Gastrocnemius medialis (tissue), 4 donors: ENCODE data around the gene SH3PXD2B. TPM values are rescaled to one million over a fixed set of nuclear protein-coding genes. Genes with fewer than 3 reads are reported as not detected.

Experiments
- ATAC-seq, 2 donors: fragments of 150-250 bp; one replicate each; pipeline ENCODE4 v1.9.1; 2016
- DNase-seq, 2 donors: peaks; one replicate each; pipeline ENCODE4 v3.0.0-alpha.2; 2019
- H3K27ac ChIP-seq, 4 donors: fragments of 200-600 bp; sonication (generic); 1 replicate in 1 of 4; 2 replicates in 3 of 4; pipeline ENCODE4 v1.5.1; 2016 to 2018; ENCODE audit warnings: mild to moderate bottlenecking in 2 of 4, moderate library complexity in 1 of 4
- H3K27me3 ChIP-seq, 3 donors: fragments of 200-600 bp; sonication (generic) in 2 of 3; 1 replicate in 1 of 3; 2 replicates in 2 of 3; pipeline versions ENCODE4 v1.5.1 to v1.6.0; 2016 to 2019; ENCODE audit warnings: mild to moderate bottlenecking in 1 of 3, moderate library complexity in 1 of 3
- H3K36me3 ChIP-seq, 2 donors: fragments of 200-600 bp; sonication (generic) in 1 of 2; one replicate each; pipeline ENCODE4 v1.5.1; 2017 to 2018
- H3K4me1 ChIP-seq, 2 donors: fragments of 200-600 bp; sonication (generic) in 1 of 2; one replicate each; pipeline ENCODE4 v1.5.1; 2016 to 2017; ENCODE audit warnings: mild to moderate bottlenecking in 2 of 2
- H3K4me3 ChIP-seq, 4 donors: fragments of 200-600 bp; sonication (generic) in 3 of 4; 1 replicate in 1 of 4; 2 replicates in 3 of 4; pipeline ENCODE4 v1.5.1; 2016 to 2019; ENCODE audit warnings: mild to moderate bottlenecking in 2 of 4
- H3K9me3 ChIP-seq, 3 donors: fragments of 200-600 bp; sonication (generic) in 2 of 3; 1 replicate in 1 of 3; 2 replicates in 2 of 3; pipeline ENCODE4 v1.5.1; 2016 to 2019
- POLR2A ChIP-seq, 2 donors: fragments of 450-650 bp; IDR thresholded peaks; one replicate each; pipeline ENCODE4 v1.6.1; 2017; ENCODE audit warnings: antibody characterized with exemption in 2 of 2, mild to moderate bottlenecking in 2 of 2, moderate library complexity in 2 of 2
- in situ Hi-C, 4 donors: fragments of 200-750 bp; cut with MboI; loops; one replicate each; pipeline versions ENCODE4 v1.15.0 to v1.8.0; 2017; ENCODE audit warnings: low sequenced_read_pairs in 4 of 4
- intact Hi-C: fragments of 100-400 bp; cut with DNase I; formaldehyde crosslinking; loops from one replicate; pipeline ENCODE4 v1.15.1; 2023; ENCODE audit warnings: low total_unique reads
- total RNA-seq, 4 donors: library from RNA; depleted of rRNA; stranded (reverse); fragments of >200 nt; gene quantifications; one replicate each; pipeline versions ENCODE4 v1.1.0 to v1.2.3, GENCODE V29; 2016
- TF ChIP-seq, protein P1 (sequence below), 5 experiments: fragments of 450-650 bp in 3 of 5; fragments of 200-600 bp in 2 of 5; sonication (generic) in 2 of 5; IDR thresholded peaks in 4 of 5; conservative IDR thresholded peaks in 1 of 5; 1 replicate in 4 of 5; 2 replicates in 1 of 5; pipeline ENCODE4 v1.5.1; 2016 to 2019; ENCODE audit warnings: antibody characterized with exemption in 5 of 5, mild to moderate bottlenecking in 3 of 5, moderate library complexity in 3 of 5

SH3PXD2B gene
- total RNA-seq, 4 donors from 2014 or later: 2.7 to 10.2 (median 4.2) TPM

DNA sequence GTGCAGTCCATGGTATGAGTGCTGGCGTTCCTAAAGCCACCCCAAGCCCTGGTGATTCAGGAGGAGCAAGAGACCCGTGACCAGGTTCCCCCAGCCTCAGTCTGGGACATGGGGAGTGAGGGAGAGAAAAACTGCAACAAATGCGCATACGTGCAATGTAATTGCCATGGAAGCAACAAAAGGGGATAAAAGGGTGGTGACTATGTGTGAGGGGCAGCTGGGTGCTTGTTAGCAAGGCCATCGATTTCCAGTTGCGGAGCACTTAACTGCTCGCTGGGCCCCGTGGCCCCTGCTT lies 709 bp upstream of the SH3PXD2B start:
- DNase-seq: no peak
- in situ Hi-C loops: loop anchor here in 2 of 4 donors (25.0 kb wide), 1 partner anchor 482 kb away; no protein-coding TSS in a partner anchor
- no peak for TF ChIP-seq POLR2A (IDR thresholded peaks at IDR 0.05)
- TF ChIP-seq, protein P1, sequence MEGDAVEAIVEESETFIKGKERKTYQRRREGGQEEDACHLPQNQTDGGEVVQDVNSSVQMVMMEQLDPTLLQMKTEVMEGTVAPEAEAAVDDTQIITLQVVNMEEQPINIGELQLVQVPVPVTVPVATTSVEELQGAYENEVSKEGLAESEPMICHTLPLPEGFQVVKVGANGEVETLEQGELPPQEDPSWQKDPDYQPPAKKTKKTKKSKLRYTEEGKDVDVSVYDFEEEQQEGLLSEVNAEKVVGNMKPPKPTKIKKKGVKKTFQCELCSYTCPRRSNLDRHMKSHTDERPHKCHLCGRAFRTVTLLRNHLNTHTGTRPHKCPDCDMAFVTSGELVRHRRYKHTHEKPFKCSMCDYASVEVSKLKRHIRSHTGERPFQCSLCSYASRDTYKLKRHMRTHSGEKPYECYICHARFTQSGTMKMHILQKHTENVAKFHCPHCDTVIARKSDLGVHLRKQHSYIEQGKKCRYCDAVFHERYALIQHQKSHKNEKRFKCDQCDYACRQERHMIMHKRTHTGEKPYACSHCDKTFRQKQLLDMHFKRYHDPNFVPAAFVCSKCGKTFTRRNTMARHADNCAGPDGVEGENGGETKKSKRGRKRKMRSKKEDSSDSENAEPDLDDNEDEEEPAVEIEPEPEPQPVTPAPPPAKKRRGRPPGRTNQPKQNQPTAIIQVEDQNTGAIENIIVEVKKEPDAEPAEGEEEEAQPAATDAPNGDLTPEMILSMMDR (IDR thresholded peaks at IDR 0.05 in 4 of 5, conservative IDR thresholded peaks at IDR 0.05 in 1 of 5): no peak
- Histone ChIP-seq H3K4me1 (peaks cover 0 to 5% of the 10 kb centered on the region in 2 donors), H3K27me3 (no peaks in the 10 kb centered on the region), H3K36me3 (no peaks in the 10 kb centered on the region), H3K9me3 (no peaks in the 10 kb centered on the region), H3K27ac (no peak overlapping the region), H3K4me3 (peak overlapping the region; percentile 60 to 77 (median 68))
- intact Hi-C loops: loop anchor here (10.0 kb wide), 1 partner anchor 140 kb away; no protein-coding TSS in a partner anchor
- no peak for ATAC-seq

DNA sequence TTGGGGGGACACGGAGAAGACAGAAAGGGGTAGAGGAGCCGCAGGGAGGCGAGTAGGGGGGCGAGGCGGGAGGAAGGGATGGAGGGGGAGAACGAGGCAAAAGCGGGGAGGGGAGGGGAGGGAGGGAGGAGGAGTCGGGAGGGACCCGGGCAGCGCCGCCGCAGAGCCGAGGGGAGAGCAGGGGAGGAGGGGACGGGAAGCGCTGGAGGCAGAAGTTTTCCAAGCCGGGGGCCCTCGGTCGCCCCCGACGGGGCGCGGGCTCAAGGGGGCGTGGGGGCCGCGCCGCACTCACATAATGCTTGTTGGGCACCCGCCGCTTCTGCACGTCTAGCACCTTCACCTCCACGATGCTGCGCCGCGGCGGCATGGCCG lies 353 bp downstream of the SH3PXD2B start:
- DNase-seq: no peak
- peak overlapping the region; percentile 60 to 74 (median 65) for H3K27ac ChIP-seq

DNA sequence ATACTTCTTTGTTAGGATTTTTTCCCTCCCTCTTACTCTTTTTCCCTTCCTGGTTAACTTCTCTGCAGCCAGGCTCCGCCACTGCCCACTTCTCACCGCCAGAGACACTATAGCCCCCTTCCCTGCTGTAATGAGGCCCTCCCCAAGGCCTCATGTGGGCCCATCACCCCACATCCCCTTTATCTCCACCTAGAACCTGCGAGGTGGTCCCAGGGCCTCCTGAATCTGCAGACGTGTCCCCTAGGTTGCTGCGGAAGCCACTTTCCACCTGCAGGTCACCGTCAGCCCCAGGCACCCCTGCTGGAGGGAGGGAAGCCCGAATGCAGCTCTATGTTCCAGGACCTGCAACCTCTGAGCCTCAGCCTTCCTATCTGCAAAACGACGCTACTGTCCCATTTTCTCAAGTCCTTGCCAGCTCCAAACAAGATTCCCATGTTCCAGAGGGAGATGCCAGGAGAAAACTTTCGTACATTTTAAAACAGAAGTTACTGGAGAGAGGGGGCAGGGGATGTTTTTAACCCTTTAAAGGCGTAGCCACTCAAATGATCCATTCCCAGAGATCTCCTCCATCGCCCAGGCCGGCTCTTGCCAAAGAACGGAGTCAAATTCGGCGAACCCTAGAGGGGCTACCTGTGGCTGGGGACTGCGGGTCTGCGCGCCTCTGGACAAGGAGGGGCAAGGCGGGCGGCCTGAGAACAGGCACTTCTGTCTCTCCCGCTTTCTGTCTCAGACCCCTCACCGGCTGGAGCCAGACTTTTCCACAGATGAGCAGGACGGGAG lies 929 bp downstream of the SH3PXD2B start:
- in situ Hi-C loops: loop anchor here in 2 of 4 donors (25.0 kb wide), 1 partner anchor 484 kb away; no protein-coding TSS in a partner anchor
- intact Hi-C loops: loop anchor here (5.0 to 10.0 kb wide), 2 partner anchors 51 to 139 kb away; no protein-coding TSS in a partner anchor

More for the DNA sequence above, 353 bp downstream of the SH3PXD2B start:
- Histone ChIP-seq H3K36me3 (no peaks in the 10 kb centered on the region), H3K4me1 (peaks cover 0 to 5% of the 10 kb centered on the region in 2 donors), H3K9me3 (no peaks in the 10 kb centered on the region), H3K27me3 (no peaks in the 10 kb centered on the region), H3K4me3 (peak overlapping the region; percentile 64 to 74 (median 70))
- intact Hi-C loops (loop anchor here (5.0 to 10.0 kb wide), 2 partner anchors 52 to 139 kb away; no protein-coding TSS in a partner anchor), in situ Hi-C loops (loop anchor here in 2 of 4 donors (25.0 kb wide), 1 partner anchor 483 kb away; no protein-coding TSS in a partner anchor)
- TF ChIP-seq POLR2A (IDR thresholded peaks at IDR 0.05): no peak
- TF ChIP-seq, protein P1 (IDR thresholded peaks at IDR 0.05 in 4 of 5, conservative IDR thresholded peaks at IDR 0.05 in 1 of 5): no peak
- peak in 1 of 2 donors; percentile 34 for ATAC-seq

DNA sequence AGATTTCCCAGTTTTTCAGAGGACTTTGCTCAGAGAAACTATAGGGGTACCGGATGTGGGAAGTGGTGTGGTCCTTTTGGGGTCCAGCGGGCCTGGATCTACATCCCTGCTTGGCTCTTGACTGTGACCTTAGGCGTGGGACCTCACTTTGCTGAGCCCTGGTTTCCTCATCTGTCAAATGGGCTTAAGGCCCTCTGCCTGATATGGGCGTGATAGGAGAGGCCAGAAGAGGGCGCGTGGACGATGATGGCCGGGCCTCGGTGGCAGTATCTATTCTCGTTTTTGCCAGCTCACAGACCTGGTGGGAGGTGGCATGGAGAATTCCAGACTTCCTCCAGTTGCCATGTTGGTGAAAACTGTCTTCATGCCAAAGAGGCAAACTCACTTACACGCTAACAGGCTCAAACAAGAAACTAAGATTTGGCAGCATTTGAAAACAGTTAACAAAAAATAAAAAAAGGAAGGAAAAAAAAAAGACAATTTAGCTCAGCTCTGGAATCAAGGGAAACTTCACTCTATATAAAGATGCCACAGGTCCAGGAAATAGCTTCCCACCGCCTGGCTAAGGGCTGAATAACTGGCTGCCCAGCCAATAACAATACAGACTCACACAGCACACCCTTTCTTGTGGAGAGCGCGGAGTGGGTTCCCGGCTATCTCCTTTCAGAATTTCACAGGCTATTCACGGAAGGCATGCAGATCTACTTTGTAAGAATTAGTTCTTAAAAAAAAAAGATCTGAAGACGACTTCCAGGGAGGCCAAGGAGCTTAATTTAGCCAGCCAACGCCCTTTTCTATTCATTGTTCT lies 1.7 kb downstream of the SH3PXD2B start:
- Histone ChIP-seq H3K4me3 (peak overlapping the region; percentile 64 to 74 (median 70)), H3K36me3 (no peaks in the 10 kb centered on the region), H3K9me3 (no peaks in the 10 kb centered on the region), H3K27ac (peak overlapping the region; percentile 60 to 74 (median 65)), H3K4me1 (peaks cover 0 to 5% of the 10 kb centered on the region in 2 donors), H3K27me3 (no peaks in the 10 kb centered on the region)
- DNase-seq (no peak), ATAC-seq (peak in 1 of 2 donors; percentile 31)
- in situ Hi-C loops: loop anchor here in 2 of 4 donors (25.0 kb wide), 1 partner anchor 485 kb away; no protein-coding TSS in a partner anchor
- no peak for TF ChIP-seq POLR2A (IDR thresholded peaks at IDR 0.05)
- TF ChIP-seq, protein P1 (IDR thresholded peaks at IDR 0.05 in 4 of 5, conservative IDR thresholded peaks at IDR 0.05 in 1 of 5): no peak
- intact Hi-C loops: loop anchor here (5.0 to 10.0 kb wide), 2 partner anchors 50 to 138 kb away; no protein-coding TSS in a partner anchor

More for the DNA sequence above, 929 bp downstream of the SH3PXD2B start:
- ATAC-seq (no peak), DNase-seq (no peak)
- Histone ChIP-seq H3K36me3 (no peaks in the 10 kb centered on the region), H3K4me3 (peak overlapping the region; percentile 64 to 74 (median 70)), H3K27me3 (no peaks in the 10 kb centered on the region), H3K4me1 (peaks cover 0 to 5% of the 10 kb centered on the region in 2 donors), H3K9me3 (no peaks in the 10 kb centered on the region), H3K27ac (peak overlapping the region; percentile 60 to 74 (median 65))
- TF ChIP-seq, protein P1 (IDR thresholded peaks at IDR 0.05 in 4 of 5, conservative IDR thresholded peaks at IDR 0.05 in 1 of 5): peak in 1 of 5 experiments; percentile 19
- no peak for TF ChIP-seq POLR2A (IDR thresholded peaks at IDR 0.05)
